Body of pancreas (tissue), 4 donors: Measurements from ENCODE around the gene WNT6.

Experiments used
- CTCF ChIP-seq, 7 experiments: fragments of 450-650 bp in 4 of 7; fragments of 200-600 bp in 3 of 7; sonication (generic) in 3 of 7; IDR thresholded peaks; one replicate each; pipeline ENCODE4 v1.5.1; 2016 to 2019; ENCODE audit warnings: antibody characterized with exemption in 7 of 7
- POLR2A ChIP-seq, 3 donors: fragments of 450-650 bp; IDR thresholded peaks; one replicate each; pipeline ENCODE4 v1.6.1; 2016; ENCODE audit warnings: antibody characterized with exemption in 3 of 3, mild to moderate bottlenecking in 2 of 3

DNA sequence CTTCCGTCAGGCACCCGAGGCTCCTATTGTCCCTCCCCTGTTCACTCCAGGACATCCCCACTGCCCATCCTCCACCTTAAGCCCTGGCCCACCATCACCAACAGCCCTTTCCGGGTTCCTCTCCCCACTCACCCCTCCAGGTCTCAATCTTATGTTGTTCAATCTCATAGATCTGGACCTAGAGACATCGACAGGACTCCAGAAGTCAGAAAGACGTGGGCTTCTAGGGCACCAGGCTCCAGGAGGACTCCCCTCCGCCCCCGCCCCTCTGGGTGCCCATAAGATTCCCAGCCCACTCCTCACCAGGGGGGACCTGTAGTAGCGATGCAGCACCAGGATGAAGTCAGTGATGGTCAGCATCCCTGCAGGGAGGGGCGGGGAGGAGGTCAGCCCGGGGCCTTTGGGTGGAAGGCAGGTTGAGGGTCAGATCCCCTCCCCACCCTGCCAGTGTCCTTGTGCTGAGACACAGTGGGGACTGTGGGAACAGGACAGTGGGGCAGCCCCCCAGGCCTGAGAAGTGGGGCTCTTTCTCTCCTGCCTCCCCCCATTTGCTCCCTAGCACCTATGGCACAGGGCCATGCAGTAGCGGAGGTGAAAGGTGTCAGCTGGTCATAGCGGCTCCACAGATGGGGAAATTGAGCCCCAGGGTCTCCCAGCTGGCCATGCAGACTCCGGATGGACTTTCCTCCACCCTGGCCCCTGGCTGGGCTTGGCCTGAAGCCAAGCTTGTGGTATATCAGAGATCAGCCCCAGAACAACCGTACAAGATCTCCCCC is 31.7 kb upstream of the WNT6 start:
- TF ChIP-seq CTCF (IDR thresholded peaks at IDR 0.05) (no peak), POLR2A (IDR thresholded peaks at IDR 0.05) (no peak)
